ENCODE measurements around the gene BCL2A1. TPM values are rescaled to one million over a fixed set of nuclear protein-coding genes. Genes with fewer than 3 reads are reported as not detected.
"Not testable (repeated sequence)": the region's sequence is repeated elsewhere in the genome, so short reads cannot be mapped to it uniquely, and the experiment has no call there.

Gene BCL2A1
- total RNA-seq, 4 donors from 2014 or later = 16.2 TPM; not detected in 3

DNA sequence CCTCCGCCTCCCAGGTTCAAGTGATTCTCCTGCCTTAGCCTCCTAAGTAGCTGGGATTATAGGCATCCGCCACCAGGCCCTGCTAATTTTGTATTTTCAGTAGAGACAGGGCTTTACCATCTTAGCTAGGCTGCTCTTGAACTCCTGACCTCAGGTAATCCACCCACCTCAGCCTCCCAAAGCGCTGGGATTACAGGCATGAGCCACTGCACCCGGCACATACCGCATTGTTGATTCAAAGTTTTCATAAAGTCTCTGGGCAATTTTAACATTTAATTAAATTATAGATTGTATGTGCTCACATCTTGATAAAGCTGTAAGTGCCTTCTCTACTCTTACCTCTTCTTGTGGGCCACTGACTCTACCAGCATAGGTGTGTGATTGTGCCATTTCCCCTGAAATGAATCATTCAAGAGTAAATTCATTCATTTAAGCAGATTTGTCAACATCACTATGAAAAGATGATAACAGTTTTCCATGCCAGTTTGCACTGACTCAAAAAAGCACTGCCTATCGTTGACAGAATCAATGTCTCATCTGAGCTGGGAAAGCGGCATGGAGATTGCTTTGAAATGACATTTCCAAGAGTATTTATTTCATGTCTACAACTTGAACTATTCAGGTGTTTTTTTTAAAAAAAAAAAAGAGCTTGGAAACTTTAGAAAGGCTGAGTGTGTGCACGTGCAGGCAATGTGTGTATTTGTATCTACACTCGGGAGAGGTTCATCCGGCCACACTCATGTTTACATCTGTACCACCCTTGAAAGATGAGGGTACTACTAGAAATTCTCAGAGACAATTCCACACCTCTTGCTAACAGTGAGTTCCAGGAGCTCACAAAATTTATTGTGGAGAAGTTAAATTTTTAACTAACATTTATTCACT lies 3.5 kb downstream of the BCL2A1 start:
- no peak for DNase-seq (ENCODE audit: extremely low spot score)
- Histone ChIP-seq H3K27me3 (no peaks in the 10 kb centered on the region), H3K36me3 (no peaks in the 10 kb centered on the region), H3K9me3 (no peaks in the 10 kb centered on the region), H3K4me3 (no peak overlapping the region), H3K27ac (replicated peaks in 1 of 4) (no peak overlapping the region), H3K4me1 (peaks cover 0 to 10% (median 0%) of the 10 kb centered on the region in 4 donors)
- intact Hi-C loops (cut with DNase I) = no loop called here
- TF ChIP-seq EP300 (IDR thresholded peaks at IDR 0.05) (no peak), POLR2A (IDR thresholded peaks at IDR 0.05; ENCODE audit: low read depth) (no peak), POLR2AphosphoS5 (IDR thresholded peaks at IDR 0.05) (no peak)
- TF ChIP-seq, protein P1, sequence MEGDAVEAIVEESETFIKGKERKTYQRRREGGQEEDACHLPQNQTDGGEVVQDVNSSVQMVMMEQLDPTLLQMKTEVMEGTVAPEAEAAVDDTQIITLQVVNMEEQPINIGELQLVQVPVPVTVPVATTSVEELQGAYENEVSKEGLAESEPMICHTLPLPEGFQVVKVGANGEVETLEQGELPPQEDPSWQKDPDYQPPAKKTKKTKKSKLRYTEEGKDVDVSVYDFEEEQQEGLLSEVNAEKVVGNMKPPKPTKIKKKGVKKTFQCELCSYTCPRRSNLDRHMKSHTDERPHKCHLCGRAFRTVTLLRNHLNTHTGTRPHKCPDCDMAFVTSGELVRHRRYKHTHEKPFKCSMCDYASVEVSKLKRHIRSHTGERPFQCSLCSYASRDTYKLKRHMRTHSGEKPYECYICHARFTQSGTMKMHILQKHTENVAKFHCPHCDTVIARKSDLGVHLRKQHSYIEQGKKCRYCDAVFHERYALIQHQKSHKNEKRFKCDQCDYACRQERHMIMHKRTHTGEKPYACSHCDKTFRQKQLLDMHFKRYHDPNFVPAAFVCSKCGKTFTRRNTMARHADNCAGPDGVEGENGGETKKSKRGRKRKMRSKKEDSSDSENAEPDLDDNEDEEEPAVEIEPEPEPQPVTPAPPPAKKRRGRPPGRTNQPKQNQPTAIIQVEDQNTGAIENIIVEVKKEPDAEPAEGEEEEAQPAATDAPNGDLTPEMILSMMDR (IDR thresholded peaks at IDR 0.05) = no peak
- WGBS = 82% methylated on average over 10 of the region's 10 CpGs

DNA sequence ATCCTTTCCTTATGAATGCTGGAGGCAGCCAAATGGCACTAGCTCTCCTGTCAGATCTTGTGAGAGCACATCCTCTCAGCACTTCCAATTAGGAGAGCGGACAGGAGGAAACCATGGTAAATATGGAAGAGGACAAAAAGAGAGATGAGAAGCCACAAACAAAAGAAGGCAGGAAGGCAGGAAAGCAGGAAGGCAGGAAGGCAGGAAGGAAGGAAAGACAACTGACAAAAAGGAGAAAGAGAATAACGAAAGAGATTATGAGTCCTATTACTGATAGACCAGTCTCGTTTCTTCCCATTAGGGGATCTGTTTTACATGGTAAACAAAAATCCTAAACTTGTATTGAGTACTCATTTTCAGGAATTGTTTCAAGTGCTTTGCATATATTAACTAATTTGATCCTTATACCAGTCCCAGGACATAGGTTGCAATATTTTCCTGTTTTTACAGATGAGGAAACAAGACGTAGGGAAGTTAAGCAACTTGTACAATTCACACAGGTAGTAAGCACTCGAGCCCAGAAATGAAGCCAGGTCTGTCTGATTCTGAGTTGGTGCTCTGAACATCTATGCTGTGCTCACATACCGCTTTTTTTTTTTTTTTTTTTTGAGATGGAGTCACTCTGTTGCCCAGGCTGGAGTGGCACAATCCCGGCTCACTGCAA lies 4.2 kb downstream of the BCL2A1 start:
- no peak for TF ChIP-seq POLR2AphosphoS5 (IDR thresholded peaks at IDR 0.05)
- H3K27ac ChIP-seq (replicated peaks in 1 of 4) = no peak overlapping the region
- DNase-seq (ENCODE audit: extremely low spot score) = no peak
- intact Hi-C loops (cut with DNase I) = no loop called here
- no peaks in the 10 kb centered on the region for H3K36me3 ChIP-seq
- H3K27me3 ChIP-seq = no peaks in the 10 kb centered on the region
- H3K9me3 ChIP-seq = no peaks in the 10 kb centered on the region
- H3K4me3 ChIP-seq = no peak overlapping the region
- 82% methylated on average over 7 of the region's 7 CpGs for WGBS
- H3K4me1 ChIP-seq = peaks cover 0 to 10% (median 0%) of the 10 kb centered on the region in 4 donors

DNA sequence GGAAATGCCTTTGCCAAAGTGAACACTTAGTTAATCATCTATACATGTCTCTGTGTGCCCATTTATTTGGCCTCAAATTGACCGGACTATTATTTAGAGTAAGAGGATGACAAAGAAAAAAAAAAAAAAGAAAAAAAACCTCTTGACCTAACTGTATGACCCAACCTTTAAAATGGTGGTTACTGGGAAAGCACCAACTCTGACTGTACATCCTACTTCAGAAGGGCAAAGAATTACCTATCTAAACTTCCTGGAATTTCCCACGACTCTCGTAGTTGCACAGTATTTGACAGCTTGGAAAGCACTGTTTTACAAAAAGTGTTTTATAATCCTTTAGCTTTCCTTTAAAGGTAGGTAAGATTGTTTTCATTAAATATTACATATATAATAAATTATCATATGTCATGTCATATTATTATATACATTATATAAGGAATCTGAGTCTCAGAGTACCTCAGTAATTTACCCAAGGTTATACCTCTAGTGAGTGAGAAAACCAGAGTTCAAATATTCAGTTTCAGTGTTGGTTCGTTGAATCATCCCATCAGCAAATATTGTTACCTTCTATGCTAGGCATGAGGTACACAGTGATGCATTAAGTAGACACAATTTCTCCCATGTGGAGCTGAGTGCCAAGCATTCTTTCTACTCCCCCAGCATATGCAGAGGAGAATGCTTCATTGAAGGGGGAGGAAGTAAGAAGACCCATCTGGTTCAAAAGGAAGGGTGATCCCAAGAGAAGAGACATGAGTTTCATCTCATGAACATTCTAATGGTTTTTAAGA lies 5.0 kb downstream of the BCL2A1 start:
- Histone ChIP-seq H3K27me3 (no peaks in the 10 kb centered on the region), H3K9me3 (no peaks in the 10 kb centered on the region), H3K4me1 (peaks cover 0 to 10% (median 0%) of the 10 kb centered on the region in 4 donors), H3K4me3 (no peak overlapping the region), H3K27ac (replicated peaks in 1 of 4) (no peak overlapping the region), H3K36me3 (no peaks in the 10 kb centered on the region)
- 58% methylated on average over 4 of the region's 4 CpGs for WGBS
- intact Hi-C loops (cut with DNase I) = no loop called here
- no peak for DNase-seq (ENCODE audit: extremely low spot score)
- TF ChIP-seq POLR2A (IDR thresholded peaks at IDR 0.05; ENCODE audit: low read depth) = no peak

DNA sequence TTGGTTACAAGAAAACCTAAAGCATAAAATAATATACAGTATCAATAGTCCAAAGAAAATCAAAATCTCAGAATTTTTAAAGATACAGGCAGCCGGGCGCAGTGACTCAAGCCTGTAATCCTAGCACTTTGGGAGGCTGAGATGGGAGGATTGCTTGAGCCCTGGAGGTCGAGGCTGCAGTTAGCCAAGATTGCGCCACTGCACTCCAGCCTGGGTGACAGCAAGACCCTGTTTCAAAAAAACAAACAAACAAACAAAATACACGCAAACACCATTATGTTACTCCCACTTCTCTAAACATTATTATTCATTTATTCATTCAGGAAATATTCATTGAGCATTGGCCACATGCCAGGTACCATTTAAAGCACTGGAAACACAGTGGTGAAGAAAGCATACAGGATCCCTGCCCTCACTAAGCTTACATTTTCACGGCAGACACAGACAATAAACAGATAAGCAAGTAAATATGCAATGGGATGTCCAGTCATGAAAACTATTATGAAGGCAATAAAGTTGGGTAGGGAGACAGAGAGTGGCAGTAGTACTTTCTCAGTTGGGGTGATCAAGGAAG lies 6.7 kb downstream of the BCL2A1 start:
- no peaks in the 10 kb centered on the region for H3K9me3 ChIP-seq
- no peaks in the 10 kb centered on the region for H3K27me3 ChIP-seq
- no peaks in the 10 kb centered on the region for H3K36me3 ChIP-seq
- no peak overlapping the region for H3K4me3 ChIP-seq
- H3K4me1 ChIP-seq = no peaks in the 10 kb centered on the region
- intact Hi-C loops (cut with DNase I) = no loop called here
- WGBS = 87% methylated on average over 6 of the region's 6 CpGs
- DNase-seq (ENCODE audit: extremely low spot score) = no peak
- no peak overlapping the region for H3K27ac ChIP-seq (replicated peaks in 1 of 4)
- TF ChIP-seq POLR2A (IDR thresholded peaks at IDR 0.05; ENCODE audit: low read depth) (no peak), EP300 (IDR thresholded peaks at IDR 0.05) (no peak), POLR2AphosphoS5 (IDR thresholded peaks at IDR 0.05) (no peak)
- TF ChIP-seq, protein P1 (IDR thresholded peaks at IDR 0.05) = no peak

DNA sequence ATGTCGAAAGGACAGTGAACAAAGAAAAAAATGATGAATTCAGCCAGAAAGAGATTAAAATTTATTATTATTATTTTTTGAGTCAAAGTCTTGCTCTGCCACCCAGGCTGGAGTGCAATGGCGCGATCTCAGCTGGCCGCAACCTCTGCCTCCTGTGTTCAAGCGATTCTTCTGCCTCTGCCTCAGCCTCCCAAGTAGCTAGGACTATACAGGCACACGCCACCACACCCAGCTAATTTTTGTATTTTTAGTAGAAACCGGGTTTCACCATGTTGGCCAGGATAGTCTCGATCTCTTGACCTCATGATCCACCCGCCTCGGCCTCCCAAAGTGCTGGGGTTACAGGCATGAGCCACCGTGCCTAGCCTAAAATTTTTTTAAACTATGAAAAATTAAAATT lies 8.1 kb downstream of the BCL2A1 start:
- 95% methylated on average over 11 of the region's 11 CpGs for WGBS

More for the DNA sequence above, 8.1 kb downstream of the BCL2A1 start:
- H3K27ac ChIP-seq (replicated peaks in 1 of 4); H3K4me3 ChIP-seq; H3K4me1 ChIP-seq; H3K36me3 ChIP-seq; H3K27me3 ChIP-seq; intact Hi-C loops (cut with DNase I); H3K9me3 ChIP-seq; DNase-seq (ENCODE audit: extremely low spot score): not testable (repeated sequence)
